OCI-LY3 (cell line): ENCODE results near the gene CAPN8.

ENCODE experiments used
- H2AFZ ChIP-seq: fragments of 200-600, 300-600 bp; shearing (Covaris generic); 2 replicates; pipeline ENCODE4 v1.6.0; 2014; ENCODE audit warnings: antibody characterized with exemption, low read depth, low read length
- H3K27ac ChIP-seq: fragments of 200-600, 300-600 bp; sonication (generic); 2 replicates; pipeline ENCODE4 v1.5.1; 2014; ENCODE audit warnings: mild to moderate bottlenecking, low read length, moderate library complexity, mixed read lengths
- H3K27me3 ChIP-seq: fragments of 200-600, 300-600 bp; sonication (generic); 2 replicates; pipeline ENCODE4 v1.6.1; 2014; ENCODE audit warnings: low read depth, low read length, mixed read lengths
- H3K36me3 ChIP-seq: fragments of 200-600, 300-600 bp; sonication (generic); replicated peaks from 2 replicates; pipeline ENCODE3; 2014; ENCODE audit warnings: low read depth, low read length, mixed read lengths
- H3K4me1 ChIP-seq: fragments of 300-600, 200-600 bp; sonication (generic); 2 replicates; pipeline ENCODE4 v1.6.1; 2014; ENCODE audit warnings: low read length, mixed read lengths
- H3K4me2 ChIP-seq: fragments of 200-600, 300-600 bp; sonication (generic); 2 replicates; pipeline ENCODE4 v1.6.1; 2014; ENCODE audit warnings: low read length, mixed read lengths
- H3K4me3 ChIP-seq: fragments of 300-600, 200-600 bp; sonication (generic); 2 replicates; pipeline ENCODE4 v1.5.1; 2014; ENCODE audit warnings: antibody characterized with exemption, mild to moderate bottlenecking, low read length, moderate library complexity
- H3K79me2 ChIP-seq: fragments of 300-600, 200-600 bp; shearing (Covaris generic); 2 replicates; pipeline ENCODE4 v1.6.1; 2014; ENCODE audit warnings: mild to moderate bottlenecking, low read length, mixed read lengths
- H3K9ac ChIP-seq: fragments of 300-600, 200-600 bp; shearing (Covaris generic); 2 replicates; pipeline ENCODE4 v1.6.0; 2014; ENCODE audit warnings: mild to moderate bottlenecking, low read length, moderate library complexity
- H3K9me3 ChIP-seq: fragments of 200-600, 300-600 bp; shearing (Covaris generic); 2 replicates; pipeline ENCODE4 v1.6.1; 2014; ENCODE audit warnings: low read length, mixed read lengths; ENCODE audit not compliant: insufficient read depth
- H4K20me1 ChIP-seq: fragments of 200-600, 300-600 bp; sonication (generic); 2 replicates; pipeline ENCODE4 v1.6.1; 2016; ENCODE audit warnings: low read length, mixed read lengths; ENCODE audit not compliant: insufficient read depth
- CTCF ChIP-seq: fragments of 200-600, 300-600 bp; sonication (generic); IDR thresholded peaks from 2 replicates; pipeline ENCODE4 v1.5.1; 2014; ENCODE audit warnings: antibody characterized with exemption, low read length, low read depth
- EZH2phosphoT487 ChIP-seq: fragments of 200-600 bp; shearing (Covaris generic); IDR thresholded peaks from 2 replicates; pipeline ENCODE4 v1.6.1; 2018; ENCODE audit warnings: antibody characterized with exemption, mixed run types, low read depth

The CAPN8 gene

DNA sequence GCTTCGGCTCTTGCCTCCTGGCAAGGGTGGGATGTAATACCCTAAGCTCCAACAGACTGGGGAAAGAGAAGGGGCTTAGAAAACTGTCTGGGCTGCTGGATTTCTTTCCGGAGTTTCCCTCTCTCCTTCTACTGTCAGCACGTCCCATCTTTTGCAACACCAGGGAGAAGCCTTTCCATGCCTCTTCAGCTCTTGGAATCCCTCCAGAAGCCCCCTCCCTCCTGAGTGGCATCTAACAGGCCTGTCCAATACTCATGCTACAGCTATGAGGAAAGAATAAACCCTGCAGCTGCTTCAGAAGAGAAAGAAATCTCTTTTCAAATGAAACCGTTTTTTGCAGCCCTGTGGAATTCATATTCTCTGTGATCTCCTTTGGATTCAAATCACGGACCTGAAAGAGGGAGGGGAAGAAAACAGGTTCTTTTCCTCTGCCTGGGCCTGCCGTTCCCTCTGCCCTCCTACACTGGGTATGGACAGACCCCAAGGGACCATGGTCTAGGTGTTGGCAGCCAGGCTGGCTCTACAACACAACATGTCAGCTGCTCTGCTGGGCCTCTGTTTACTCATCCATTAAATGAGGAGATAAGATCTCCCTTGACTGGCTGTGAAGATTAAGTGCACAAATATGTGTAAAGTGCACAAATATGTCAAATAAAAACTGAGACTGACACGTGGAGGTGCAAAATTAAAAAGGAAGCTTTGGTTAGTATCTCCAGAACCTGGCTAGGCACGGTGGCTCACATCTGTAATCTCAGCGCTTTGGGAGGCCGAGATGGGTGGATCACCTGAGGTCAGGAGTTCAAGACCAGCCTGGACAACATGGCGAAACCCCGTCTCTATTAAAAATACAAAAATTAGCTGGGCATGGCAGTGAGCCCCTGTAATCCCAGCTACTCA is 40.8 kb upstream of the CAPN8 start:
- H3K27ac ChIP-seq: no peak overlapping the region
- peaks cover 2% of the 10 kb centered on the region for H3K4me1 ChIP-seq
- H3K27me3 ChIP-seq: peaks cover 31% of the 10 kb centered on the region
- no peak overlapping the region for H3K9ac ChIP-seq
- H4K20me1 ChIP-seq: no peaks in the 10 kb centered on the region
- H3K9me3 ChIP-seq: no peaks in the 10 kb centered on the region
- no peaks in the 10 kb centered on the region for H3K79me2 ChIP-seq
- no peak overlapping the region for H3K4me3 ChIP-seq
- no peaks in the 10 kb centered on the region for H3K36me3 ChIP-seq
- no peak for TF ChIP-seq EZH2phosphoT487
- TF ChIP-seq CTCF: no peak
- H3K4me2 ChIP-seq: no peak overlapping the region
- no peak overlapping the region for H2AFZ ChIP-seq

DNA sequence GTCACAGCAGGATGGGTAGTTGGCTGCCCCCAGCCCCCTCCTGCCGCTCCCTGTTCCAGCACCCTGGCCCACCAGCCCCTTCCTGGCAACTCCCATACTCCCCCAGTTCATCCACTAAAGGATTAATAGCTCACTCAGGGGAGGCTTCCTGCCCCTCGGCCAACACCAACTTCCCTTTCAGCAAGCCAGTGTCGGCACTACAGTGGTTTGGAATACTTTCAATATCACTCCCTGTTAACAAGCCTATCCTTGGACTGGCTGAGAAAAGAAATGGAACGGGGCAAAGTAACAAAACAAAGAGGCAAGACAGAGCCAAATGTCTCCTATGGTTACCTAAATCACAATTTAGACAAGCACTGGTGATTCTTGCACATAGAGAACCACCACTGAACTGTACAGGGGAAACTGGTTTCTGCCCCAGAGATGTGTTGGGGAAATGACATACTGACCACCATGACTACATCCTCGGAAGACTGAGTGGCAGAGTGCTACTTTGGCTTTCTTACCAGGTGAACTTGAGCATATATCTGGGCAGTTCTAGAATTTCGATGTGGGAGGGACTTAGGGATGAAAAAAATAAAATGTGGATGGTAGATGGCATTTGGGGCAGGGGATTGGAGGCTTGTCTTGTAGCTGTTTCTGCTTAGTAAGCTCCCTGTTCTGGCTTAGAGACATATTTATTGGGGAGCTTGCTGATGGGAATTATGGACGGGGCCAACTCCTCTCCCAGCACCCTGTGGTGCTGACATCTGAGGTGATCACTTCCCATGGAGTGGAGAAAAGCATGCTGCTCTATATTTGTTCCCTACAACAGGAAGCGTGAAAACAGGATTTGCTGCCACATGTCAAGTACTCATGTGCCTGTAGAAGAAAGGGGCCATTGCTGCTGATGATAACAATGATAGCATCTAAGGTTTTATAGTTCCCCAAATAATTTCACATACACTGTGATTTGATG is 39.7 kb upstream of the CAPN8 start:
- Histone ChIP-seq H3K79me2 (no peaks in the 10 kb centered on the region), H3K27me3 (peaks cover 31% of the 10 kb centered on the region), H3K36me3 (no peaks in the 10 kb centered on the region), H3K4me2 (0 out of 2 replicates have a peak overlapping the region, but pooled peaks have one; percentile 13), H3K27ac (no peak overlapping the region), H2AFZ (peak overlapping the region; percentile 34; the same call in 1 of the 2 replicates), H3K4me1 (peaks cover 7% of the 10 kb centered on the region), H3K9me3 (no peaks in the 10 kb centered on the region), H4K20me1 (no peaks in the 10 kb centered on the region), H3K4me3 (no peak overlapping the region), H3K9ac (no peak overlapping the region)
- TF ChIP-seq EZH2phosphoT487: no peak
- TF ChIP-seq CTCF: no peak

GRCh38 chr1:223703668-223704013 is 38.1 kb upstream of the CAPN8 start:
- Histone ChIP-seq H3K4me3 (no peak overlapping the region), H3K9ac (no peak overlapping the region), H3K36me3 (no peaks in the 10 kb centered on the region), H3K9me3 (no peaks in the 10 kb centered on the region), H3K27ac (no peak overlapping the region), H3K4me1 (peaks cover 8% of the 10 kb centered on the region), H4K20me1 (no peaks in the 10 kb centered on the region), H3K27me3 (peaks cover 27% of the 10 kb centered on the region), H3K4me2 (no peak overlapping the region), H2AFZ (no peak overlapping the region), H3K79me2 (no peaks in the 10 kb centered on the region)
- TF ChIP-seq CTCF (no peak), EZH2phosphoT487 (no peak)
